NB4 (cell line): Measurements from ENCODE around the gene MYO1B.

Experiments used
- CTCF ChIP-seq: IDR thresholded peaks from one replicate; pipeline ENCODE4 v1.5.1; 2012; ENCODE audit warnings: low read depth, low read length
- MAX ChIP-seq: IDR thresholded peaks from 2 replicates; pipeline ENCODE4 v1.6.1; 2011; ENCODE audit warnings: low read depth, low read length
- POLR2A ChIP-seq: IDR thresholded peaks from 2 replicates; pipeline ENCODE4 v1.6.1; 2011; ENCODE audit warnings: mild to moderate bottlenecking; ENCODE audit not compliant: insufficient read length; ENCODE audit errors: extremely low read depth

- no peak for TF ChIP-seq CTCF
- TF ChIP-seq POLR2A, result no peak
- no peak for TF ChIP-seq MAX
Observed at GRCh38 chr2:191327484-191327883, 82.3 kb downstream of the MYO1B start.
